Activated CD4-positive, alpha-beta T cell treated with anti-CD3 and anti-CD28 coated beads, Interleukin-2, amount 10 ng/mL, durations not matched to agents 7 days and 5 days (primary cell): ENCODE results near the gene GSTK1. TPM values are rescaled to one million over a fixed set of nuclear protein-coding genes. Genes with fewer than 3 reads are reported as not detected.
A peak's percentile ranks its signal among the peaks of the same experiment; 100 is the strongest.

Experiments
- CTCF ChIA-PET: fragments of 350-600 bp; sonication (Branson Sonifier 250); formaldehyde crosslinking; loops from one replicate; lab custom pipeline; 2021; ENCODE audit warnings: antibody characterized with exemption; lab: Charles Lee
- POLR2A ChIA-PET: fragments of 350-600 bp; sonication (Branson Sonifier 250); formaldehyde crosslinking; loops from one replicate; lab custom pipeline; 2021; ENCODE audit warnings: antibody characterized with exemption; lab: Charles Lee
- DNase-seq: peaks from one replicate; pipeline ENCODE4 v3.0.0-alpha.2; 2020
- H3K27ac Mint-ChIP-seq: one replicate; pipeline ENCODE4 v1.8.0; 2021; ENCODE audit warnings: mild to moderate bottlenecking, moderate library complexity, mixed read lengths
- H3K27me3 Mint-ChIP-seq: one replicate; pipeline ENCODE4 v1.8.0; 2021; ENCODE audit warnings: mixed read lengths
- H3K36me3 Mint-ChIP-seq: one replicate; pipeline ENCODE4 v1.8.0; 2021; ENCODE audit warnings: low read depth, mixed read lengths
- H3K4me1 Mint-ChIP-seq: one replicate; pipeline ENCODE4 v1.8.0; 2021; ENCODE audit warnings: mixed read lengths
- H3K4me3 Mint-ChIP-seq: one replicate; pipeline ENCODE4 v1.8.0; 2021; ENCODE audit warnings: mild to moderate bottlenecking, moderate library complexity, mixed read lengths
- H3K9me3 Mint-ChIP-seq: one replicate; pipeline ENCODE4 v1.8.0; 2021; ENCODE audit warnings: mixed read lengths
- total RNA-seq, 2 experiments: library from RNA; stranded (reverse); gene quantifications; one replicate each; pipeline ENCODE4 v1.2.3, GENCODE V29; 2021

The GSTK1 gene
- total RNA-seq, 2 experiments from 2014 or later, result 370 to 419 TPM

DNA sequence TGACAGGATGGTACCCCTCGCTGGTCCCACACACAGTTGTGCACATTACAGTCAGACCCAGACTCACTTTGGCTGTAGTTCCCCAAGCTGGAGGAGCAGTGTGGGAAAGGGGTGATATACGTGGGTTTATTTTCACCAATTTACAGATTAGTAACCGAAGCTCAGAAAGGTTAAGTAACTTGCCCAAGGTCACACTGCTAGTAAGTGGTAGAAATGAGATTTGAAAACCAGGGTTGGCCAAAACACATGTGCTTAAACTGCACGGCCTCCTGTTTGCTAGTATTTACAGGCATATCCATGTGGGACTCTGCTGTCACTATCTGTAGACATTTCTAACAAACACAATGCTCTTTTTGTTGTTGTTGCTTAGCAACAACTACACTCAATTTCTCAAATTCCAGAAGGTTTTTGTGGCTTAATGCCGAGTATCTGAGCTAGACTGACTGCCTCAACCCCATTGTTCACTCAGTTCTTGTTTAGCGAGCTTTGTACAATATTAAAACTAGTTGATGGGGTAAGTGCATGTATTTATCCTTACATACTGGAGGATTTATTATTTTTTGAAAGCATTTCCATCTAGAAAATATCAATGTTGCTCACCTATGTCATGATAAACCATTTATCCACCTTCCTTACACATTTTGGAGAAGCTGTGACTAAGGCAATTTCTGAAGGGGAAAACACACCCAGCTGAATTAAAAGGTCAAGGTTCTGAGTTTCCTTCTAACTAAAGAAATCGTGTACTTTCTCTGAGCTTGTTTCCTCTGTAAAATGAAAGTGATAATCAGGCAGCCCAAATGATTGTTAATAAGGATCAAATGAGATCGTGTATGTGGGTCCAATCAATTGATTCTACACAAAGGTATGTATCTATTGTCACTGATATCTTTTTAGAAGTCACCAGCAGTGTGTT is 16.2 kb downstream of the GSTK1 start:
- no peaks in the 10 kb centered on the region for H3K27me3 Mint-ChIP-seq
- POLR2A ChIA-PET, result interaction anchor here (0.7 to 1.5 kb wide), 5 partner anchors 9 to 84 kb away, joined by 3 to 4 read pairs (median 4); partner anchors contain the start of genes CASP2 and GSTK1
- no peaks in the 10 kb centered on the region for H3K36me3 Mint-ChIP-seq
- H3K4me3 Mint-ChIP-seq, result peak overlapping the region; percentile 39
- CTCF ChIA-PET, result interaction anchor here (0.5 to 2.6 kb wide), 14 partner anchors 8 to 428 kb away, joined by 3 to 10 read pairs (median 4); partner anchors contain the start of genes CASP2 and GSTK1
- H3K27ac Mint-ChIP-seq, result peak overlapping the region; percentile 83
- peaks cover 43% of the 10 kb centered on the region for H3K4me1 Mint-ChIP-seq
- peak; percentile 24 for DNase-seq
- no peaks in the 10 kb centered on the region for H3K9me3 Mint-ChIP-seq

DNA sequence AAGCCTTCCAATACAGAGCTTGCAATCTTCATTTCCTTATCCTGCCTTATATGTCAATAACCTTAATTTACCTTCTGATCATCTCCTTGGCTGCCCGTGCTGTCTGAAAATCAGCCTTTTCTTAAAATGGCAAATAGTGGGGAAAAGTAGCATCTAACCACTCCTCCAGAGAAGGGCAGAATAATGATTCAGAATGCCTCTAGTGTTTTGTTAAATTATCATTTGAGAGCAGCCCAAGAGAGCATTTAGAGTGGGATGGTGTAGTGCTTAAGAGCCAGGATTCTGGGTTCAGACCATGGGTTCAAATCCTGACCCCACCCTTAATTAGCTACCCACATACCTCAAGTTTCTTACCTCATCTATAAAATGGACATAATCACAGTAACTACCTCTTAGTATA is 16.9 kb downstream of the GSTK1 start:
- no peaks in the 10 kb centered on the region for H3K27me3 Mint-ChIP-seq
- CTCF ChIA-PET, result interaction anchor here (0.9 to 2.6 kb wide), 10 partner anchors 7 to 40 kb away, joined by 3 to 10 read pairs (median 5); partner anchors contain the start of genes CASP2 and GSTK1
- H3K27ac Mint-ChIP-seq, result peak overlapping the region; percentile 83
- peak overlapping the region; percentile 39 for H3K4me3 Mint-ChIP-seq
- H3K9me3 Mint-ChIP-seq, result no peaks in the 10 kb centered on the region
- POLR2A ChIA-PET, result interaction anchor here (0.7 to 1.5 kb wide), 6 partner anchors 8 to 84 kb away, joined by 3 to 4 read pairs (median 4); partner anchors contain the start of genes CASP2 and GSTK1
- H3K36me3 Mint-ChIP-seq, result no peaks in the 10 kb centered on the region
- H3K4me1 Mint-ChIP-seq, result peaks cover 50% of the 10 kb centered on the region
- DNase-seq, result no peak

GRCh38 chr7:143280566-143280965 is 17.3 kb downstream of the GSTK1 start:
- DNase-seq, result no peak
- ChIA-PET CTCF (interaction anchor here (1.1 to 1.7 kb wide), 5 partner anchors 12 to 40 kb away, joined by 3 to 10 read pairs (median 6); partner anchors contain the start of gene GSTK1), POLR2A (interaction anchor here (0.7 to 1.5 kb wide), 3 partner anchors 8 to 31 kb away, joined by 4 read pairs; partner anchors contain the start of genes CASP2 and GSTK1)
- Mint-ChIP-seq H3K9me3 (no peaks in the 10 kb centered on the region), H3K4me3 (peak overlapping the region; percentile 39), H3K27me3 (no peaks in the 10 kb centered on the region), H3K4me1 (peaks cover 53% of the 10 kb centered on the region), H3K27ac (peak overlapping the region; percentile 83), H3K36me3 (no peaks in the 10 kb centered on the region)

DNA sequence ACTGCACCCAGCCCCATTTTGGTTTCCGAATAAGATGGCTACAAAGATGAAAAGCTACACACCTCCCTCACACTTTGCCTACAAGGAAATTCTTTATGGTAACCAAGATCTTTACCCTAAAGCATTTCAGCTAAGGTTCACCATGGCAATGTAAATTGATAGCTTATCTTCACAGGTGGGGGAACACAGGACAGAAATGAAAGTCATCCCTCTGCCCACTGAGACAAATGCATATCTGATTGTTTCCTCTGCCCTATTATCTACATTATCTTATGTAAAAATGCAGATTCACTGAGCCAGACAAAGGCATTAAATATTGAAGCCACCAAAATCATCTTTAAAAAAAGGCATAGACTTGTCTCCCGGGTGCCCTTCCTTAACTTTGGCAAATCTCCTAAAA is 18.3 kb downstream of the GSTK1 start:
- no peaks in the 10 kb centered on the region for H3K36me3 Mint-ChIP-seq
- no peak for DNase-seq
- ChIA-PET CTCF (interaction anchor here (0.6 kb wide), 2 partner anchors 11 to 56 kb away, joined by 3 to 4 read pairs; no protein-coding TSS in a partner anchor), POLR2A (no interaction called here)
- no peak overlapping the region for H3K27ac Mint-ChIP-seq
- H3K27me3 Mint-ChIP-seq, result no peaks in the 10 kb centered on the region
- no peak overlapping the region for H3K4me3 Mint-ChIP-seq
- no peaks in the 10 kb centered on the region for H3K9me3 Mint-ChIP-seq
- H3K4me1 Mint-ChIP-seq, result peaks cover 55% of the 10 kb centered on the region

DNA sequence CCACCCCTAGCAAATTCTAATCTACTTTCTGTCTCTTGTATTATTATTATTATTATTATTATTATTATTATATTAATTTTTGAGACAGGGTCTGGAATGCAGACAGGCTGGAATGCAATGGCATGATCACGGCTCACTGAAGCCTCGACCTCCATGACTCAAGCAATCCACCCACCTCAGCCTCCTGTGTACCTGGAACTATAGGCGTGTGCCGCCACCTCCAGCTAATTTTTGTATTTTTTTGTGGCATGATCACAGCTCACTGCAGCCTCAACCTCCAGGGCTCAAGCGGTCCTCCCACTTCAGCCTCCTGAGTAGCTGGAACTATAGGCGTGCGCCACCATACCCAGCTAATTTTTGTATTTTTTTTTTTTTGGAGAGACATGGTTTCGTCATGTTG is 18.9 kb downstream of the GSTK1 start:
- CTCF ChIA-PET, result interaction anchor here (0.6 kb wide), 1 partner anchor 56 kb away, joined by 3 read pairs; no protein-coding TSS in a partner anchor
- POLR2A ChIA-PET, result no interaction called here

GRCh38 chr7:143283381-143283780 is 20.1 kb downstream of the GSTK1 start:
- Mint-ChIP-seq H3K9me3 (peaks cover 8% of the 10 kb centered on the region), H3K4me3 (no peak overlapping the region), H3K27me3 (no peaks in the 10 kb centered on the region), H3K4me1 (peaks cover 70% of the 10 kb centered on the region), H3K27ac (peak overlapping the region; percentile 42), H3K36me3 (peaks cover 13% of the 10 kb centered on the region)
- CTCF ChIA-PET, result interaction anchor here (1.7 kb wide), 1 partner anchor 16 kb away, joined by 4 read pairs; no protein-coding TSS in a partner anchor
- POLR2A ChIA-PET, result no interaction called here
- DNase-seq, result no peak

More for the DNA sequence above, 18.9 kb downstream of the GSTK1 start:
- Mint-ChIP-seq H3K9me3 (peaks cover 4% of the 10 kb centered on the region), H3K4me3 (no peak overlapping the region), H3K36me3 (peaks cover 5% of the 10 kb centered on the region), H3K27me3 (no peaks in the 10 kb centered on the region), H3K4me1 (peaks cover 61% of the 10 kb centered on the region), H3K27ac (no peak overlapping the region)
- DNase-seq, result no peak

- POLR2A ChIA-PET, result no interaction called here
- H3K36me3 Mint-ChIP-seq, result peaks cover 25% of the 10 kb centered on the region
- peak within 1 kb of the TSS; percentile 42 for H3K27ac Mint-ChIP-seq
- H3K9me3 Mint-ChIP-seq, result peaks cover 8% of the 10 kb centered on the region
- no peak for DNase-seq
- no peak within 1 kb of the TSS for H3K4me3 Mint-ChIP-seq
- no peaks in the 10 kb centered on the region for H3K27me3 Mint-ChIP-seq
- CTCF ChIA-PET, result interaction anchor here (1.7 kb wide), 1 partner anchor 15 kb away, joined by 4 read pairs; no protein-coding TSS in a partner anchor
- peaks cover 65% of the 10 kb centered on the region for H3K4me1 Mint-ChIP-seq
Observed at GRCh38 chr7:143284591-143285469, 21.6 kb downstream of the GSTK1 start, which contains the start of gene TMEM139. Gene TMEM139 (plus strand): TSS chr7:143284958. CDS start chr7:143285958, 1,000 bp downstream.

DNA sequence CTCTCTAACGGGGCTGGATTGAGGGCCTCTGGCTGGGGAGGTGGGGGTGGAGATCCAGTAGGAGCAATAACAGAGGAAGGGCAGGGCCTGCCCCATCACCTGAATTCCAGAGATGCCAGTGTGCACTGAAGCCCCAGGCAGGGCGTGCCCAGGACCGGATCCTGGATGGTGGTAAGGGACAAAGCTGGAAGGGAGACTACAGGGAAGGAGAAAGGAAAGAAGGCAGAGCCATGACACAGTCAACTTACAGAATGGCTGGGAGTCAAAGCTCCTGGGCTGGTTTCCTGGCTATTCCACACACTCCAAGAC is 22.2 kb downstream of the GSTK1 start:
- H3K27me3 Mint-ChIP-seq, result no peaks in the 10 kb centered on the region
- DNase-seq, result no peak
- H3K36me3 Mint-ChIP-seq, result peaks cover 28% of the 10 kb centered on the region
- ChIA-PET POLR2A (no interaction called here), CTCF (no interaction called here)
- H3K9me3 Mint-ChIP-seq, result peaks cover 8% of the 10 kb centered on the region
- no peak overlapping the region for H3K27ac Mint-ChIP-seq
- no peak overlapping the region for H3K4me3 Mint-ChIP-seq
- H3K4me1 Mint-ChIP-seq, result peaks cover 65% of the 10 kb centered on the region

GRCh38 chr7:143285806-143286521 is 22.7 kb downstream of the GSTK1 start:
- Mint-ChIP-seq H3K4me1 (peaks cover 64% of the 10 kb centered on the region), H3K4me3 (no peak overlapping the region), H3K27me3 (no peaks in the 10 kb centered on the region), H3K36me3 (peaks cover 31% of the 10 kb centered on the region), H3K9me3 (peaks cover 8% of the 10 kb centered on the region), H3K27ac (no peak overlapping the region)
- POLR2A ChIA-PET, result no interaction called here
- DNase-seq, result no peak
- CTCF ChIA-PET, result interaction anchor here (1.0 to 2.5 kb wide), 3 partner anchors 7 to 25 kb away, joined by 3 to 10 read pairs (median 7); no protein-coding TSS in a partner anchor

DNA sequence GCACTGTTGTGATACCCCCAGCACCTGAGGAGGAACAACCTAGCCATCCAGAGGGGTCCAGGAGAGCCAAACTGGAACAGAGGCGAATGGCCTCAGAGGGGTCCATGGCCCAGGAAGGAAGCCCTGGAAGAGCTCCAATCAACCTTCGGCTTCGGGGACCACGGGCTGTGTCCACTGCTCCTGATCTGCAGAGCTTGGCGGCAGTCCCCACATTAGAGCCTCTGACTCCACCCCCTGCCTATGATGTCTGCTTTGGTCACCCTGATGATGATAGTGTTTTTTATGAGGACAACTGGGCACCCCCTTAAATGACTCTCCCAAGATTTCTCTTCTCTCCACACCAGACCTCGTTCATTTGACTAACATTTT is 23.3 kb downstream of the GSTK1 start:
- Mint-ChIP-seq H3K27ac (peak overlapping the region; percentile 90), H3K36me3 (peaks cover 37% of the 10 kb centered on the region), H3K4me3 (no peak overlapping the region), H3K27me3 (no peaks in the 10 kb centered on the region), H3K9me3 (peaks cover 8% of the 10 kb centered on the region), H3K4me1 (peaks cover 66% of the 10 kb centered on the region)
- ChIA-PET CTCF (interaction anchor here (1.0 to 2.5 kb wide), 5 partner anchors 8 to 26 kb away, joined by 3 to 11 read pairs (median 7); no protein-coding TSS in a partner anchor), POLR2A (no interaction called here)
- no peak for DNase-seq

DNA sequence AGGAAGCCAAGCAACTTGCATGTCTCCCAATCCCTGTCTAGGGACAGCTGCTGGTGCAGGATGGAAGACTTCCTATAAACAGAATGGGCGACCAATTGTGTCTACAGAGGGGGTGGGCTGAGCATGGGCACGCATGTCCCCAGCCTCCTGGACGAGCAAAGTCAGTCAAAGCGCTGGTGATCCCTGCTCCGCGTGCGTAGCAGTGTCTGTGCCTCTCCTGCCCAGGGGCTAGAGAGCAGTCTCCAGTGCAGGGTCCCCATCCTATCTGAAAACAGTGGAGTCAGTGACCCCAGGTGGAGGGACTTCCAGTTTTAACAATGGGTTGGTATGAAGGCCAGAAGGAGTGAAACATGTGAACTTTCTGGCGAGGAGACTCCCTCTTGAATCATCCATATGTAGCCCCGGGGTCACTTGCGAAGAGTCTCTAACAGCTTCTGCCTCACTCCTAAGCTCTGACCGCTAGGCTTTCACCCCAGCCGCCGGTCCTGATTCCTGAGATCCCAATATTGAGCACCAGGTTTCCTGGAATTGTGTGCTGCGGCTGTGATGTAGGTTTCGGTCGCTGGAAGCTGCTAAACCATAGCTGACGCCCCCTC is 24.2 kb downstream of the GSTK1 start:
- peak overlapping the region; percentile 90 for H3K27ac Mint-ChIP-seq
- H3K27me3 Mint-ChIP-seq, result no peaks in the 10 kb centered on the region
- peak overlapping the region; percentile 90 for H3K4me3 Mint-ChIP-seq
- peaks cover 67% of the 10 kb centered on the region for H3K4me1 Mint-ChIP-seq
- H3K9me3 Mint-ChIP-seq, result peaks cover 8% of the 10 kb centered on the region
- H3K36me3 Mint-ChIP-seq, result peaks cover 43% of the 10 kb centered on the region
- POLR2A ChIA-PET, result interaction anchor here (0.6 to 1.0 kb wide), 4 partner anchors 8 to 22 kb away, joined by 3 to 6 read pairs (median 4); no protein-coding TSS in a partner anchor
- CTCF ChIA-PET, result interaction anchor here (0.6 to 2.5 kb wide), 14 partner anchors 9 to 278 kb away, joined by 3 to 11 read pairs (median 4); partner anchors contain the start of gene GSTK1
- no peak for DNase-seq
